Measurements from ENCODE around the gene PCSK1.

The PCSK1 gene
- total RNA-seq = 0 reads per million in 4 experiments

DNA sequence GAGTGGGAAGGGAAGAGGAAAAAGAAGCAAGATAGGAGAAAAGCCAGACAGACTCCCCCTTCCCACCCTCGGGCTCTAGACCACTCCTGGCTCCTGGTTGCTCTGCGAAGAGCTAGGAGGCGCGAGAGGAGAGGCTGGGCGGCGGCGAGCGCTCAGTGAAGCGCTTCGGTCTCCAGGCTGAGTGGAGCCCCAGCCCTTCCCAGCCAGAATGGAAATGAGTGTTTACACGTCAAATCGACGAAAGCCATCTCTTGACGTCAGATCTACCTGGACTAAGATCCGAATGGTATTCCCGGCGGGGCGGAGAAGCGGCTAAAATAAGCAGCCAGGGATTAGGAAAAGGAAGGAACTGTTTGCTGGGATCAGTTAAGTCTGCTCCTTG, at the start of gene PCSK1:
TSS of gene PCSK1 (minus strand) at position 183 of the 382 bp plus-strand sequence. CDS start 206 bp downstream, outside the sequence.
- no peak for DNase-seq

DNA sequence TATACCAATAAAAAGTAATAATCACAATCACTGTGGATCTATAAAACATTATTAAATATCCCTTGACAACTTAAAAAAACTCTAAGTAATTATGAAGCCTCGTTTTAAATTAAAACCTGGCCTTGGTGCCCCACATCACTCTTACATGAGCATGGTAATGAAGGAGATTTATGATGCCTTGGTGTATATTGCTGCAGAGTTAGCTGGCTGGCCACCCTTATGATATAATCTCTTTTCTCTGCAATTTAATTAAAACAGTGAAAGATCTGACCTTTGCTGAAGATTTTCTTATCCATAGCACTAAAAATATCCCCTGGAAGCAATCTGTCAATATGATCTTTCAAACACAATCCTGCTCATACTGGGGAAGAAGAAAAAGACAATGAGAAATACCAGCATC, 48.8 kb upstream of the PCSK1 start:
- DNase-seq = no peak

DNA sequence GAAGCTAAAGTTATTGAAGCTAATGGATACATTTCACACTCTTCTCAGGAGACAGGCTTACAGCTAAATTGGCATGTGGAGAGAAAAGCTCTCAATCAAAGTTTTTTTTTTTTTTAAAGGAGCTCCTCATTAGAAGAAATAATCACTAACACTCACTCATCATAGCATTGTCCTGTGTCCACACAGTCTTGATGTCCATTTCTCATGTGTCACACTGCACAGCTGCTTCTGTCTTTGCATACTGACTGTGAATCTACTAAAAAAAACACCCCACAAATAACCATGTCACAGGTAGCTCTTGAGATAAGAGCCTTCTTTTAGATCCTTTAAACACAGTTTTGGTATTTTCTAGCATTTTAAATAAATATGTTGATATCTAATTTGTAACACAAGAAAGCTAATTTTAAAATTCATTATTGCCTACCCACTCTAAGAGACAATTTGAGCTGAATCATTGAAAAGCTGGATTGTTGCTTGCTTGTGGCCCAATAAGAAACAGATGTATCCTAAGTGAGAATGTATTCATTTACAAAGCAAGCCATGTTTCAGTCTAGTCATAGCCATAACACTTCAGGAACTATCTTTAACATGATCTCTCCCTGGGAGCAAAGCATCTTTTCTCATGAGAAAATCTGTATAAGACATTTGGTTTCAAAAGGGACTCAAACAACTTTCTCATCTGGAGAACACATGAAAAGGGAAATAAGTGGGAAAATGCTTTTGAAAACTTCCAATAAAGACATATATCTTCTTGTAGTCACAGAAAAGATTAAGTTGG, 48.1 kb upstream of the PCSK1 start:
- DNase-seq = no peak

DNA sequence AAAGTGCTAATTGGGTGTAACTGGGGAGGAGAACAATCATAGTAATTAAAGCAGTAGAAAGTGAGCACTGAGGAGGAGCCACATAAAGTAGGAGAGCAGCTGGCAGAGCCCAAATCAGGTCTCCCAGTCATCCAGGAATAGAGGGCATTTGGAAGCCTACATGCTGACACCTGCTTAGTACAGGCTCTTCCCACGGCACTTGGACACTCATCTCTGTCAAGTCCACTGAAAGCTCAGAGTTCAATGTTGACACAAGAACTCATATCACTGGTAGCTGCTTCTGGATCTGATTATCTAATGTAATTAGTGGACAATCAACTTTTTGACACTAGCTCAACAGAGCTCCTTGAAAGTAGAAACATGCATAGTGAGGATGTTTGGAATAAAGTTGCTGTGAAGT, 45.9 kb upstream of the PCSK1 start:
- DNase-seq = no peak

DNA sequence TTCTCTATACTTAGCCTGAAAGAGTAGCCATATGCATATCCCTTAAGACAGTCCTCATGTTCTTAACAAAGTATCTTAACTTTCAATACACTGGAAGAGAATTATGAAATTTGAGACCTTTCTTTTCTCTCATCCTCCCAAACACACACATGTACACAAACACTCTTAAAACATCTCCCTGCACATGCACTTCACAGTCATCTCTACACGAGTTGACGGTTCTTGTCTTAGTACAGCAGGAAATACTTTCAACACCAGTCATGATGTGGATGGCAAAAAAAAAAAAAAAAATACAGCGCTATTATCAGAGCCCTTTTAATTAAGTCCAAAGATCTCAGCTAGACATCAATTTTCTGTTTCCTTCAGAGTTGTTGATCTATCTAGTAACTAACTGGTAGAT, 43.6 kb upstream of the PCSK1 start:
- DNase-seq = no peak

DNA sequence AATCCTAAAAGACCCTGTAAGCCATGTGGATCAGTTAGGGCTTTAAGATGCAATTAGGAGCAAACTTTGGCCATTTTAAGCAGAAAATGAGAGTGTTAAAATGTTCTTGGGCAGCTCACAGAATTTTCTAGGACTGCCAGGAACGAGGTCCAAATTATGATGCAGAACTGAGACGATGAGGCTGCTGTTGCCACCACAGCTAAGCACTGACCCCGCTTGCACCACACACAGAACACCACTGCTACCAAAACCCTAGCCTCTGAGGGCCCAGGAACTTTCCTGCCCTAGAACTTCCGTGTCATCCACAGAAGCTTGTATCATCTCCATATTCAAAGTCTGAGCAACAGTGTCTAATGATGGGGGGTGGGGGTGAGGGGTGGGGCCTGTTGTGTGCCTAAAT, 41.0 kb upstream of the PCSK1 start:
- no peak for DNase-seq

DNA sequence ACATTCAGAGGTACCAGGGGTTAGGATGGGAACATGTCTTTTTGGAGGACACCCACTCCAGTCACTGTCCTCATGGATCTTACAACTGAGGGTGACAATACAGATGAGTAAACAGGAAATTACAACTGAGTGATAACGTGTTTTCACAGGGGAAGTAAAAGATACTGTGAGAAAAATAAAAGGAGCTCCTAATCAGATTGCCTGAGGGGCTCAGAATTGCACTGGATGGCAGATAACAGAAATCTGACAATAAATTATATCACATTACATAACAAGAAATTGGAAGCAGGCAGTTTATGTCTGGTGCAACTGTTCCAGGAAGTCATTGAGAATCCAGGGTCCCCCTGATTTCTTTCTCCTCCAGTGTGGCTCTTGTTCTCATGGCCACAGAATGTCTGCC, 40.1 kb upstream of the PCSK1 start:
- DNase-seq = no peak

DNA sequence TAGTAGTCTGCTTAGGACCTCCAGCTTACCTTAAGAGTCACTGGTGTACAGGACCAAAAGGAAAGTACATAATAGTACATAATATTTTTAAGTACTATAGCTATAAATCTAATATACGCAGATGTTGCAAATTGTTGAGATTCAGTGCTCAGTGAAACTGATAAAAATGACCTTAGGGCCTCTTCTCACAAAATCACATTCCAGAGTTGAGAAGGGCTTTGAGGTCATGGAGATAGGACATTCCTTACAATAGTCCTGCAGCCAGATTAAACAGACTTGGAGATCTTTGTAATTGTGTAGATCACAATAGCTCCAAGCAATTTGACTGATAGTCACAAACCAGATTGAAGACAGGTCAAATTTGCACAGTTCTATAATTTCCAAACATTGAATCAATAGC, 37.7 kb upstream of the PCSK1 start:
- no peak for DNase-seq

DNA sequence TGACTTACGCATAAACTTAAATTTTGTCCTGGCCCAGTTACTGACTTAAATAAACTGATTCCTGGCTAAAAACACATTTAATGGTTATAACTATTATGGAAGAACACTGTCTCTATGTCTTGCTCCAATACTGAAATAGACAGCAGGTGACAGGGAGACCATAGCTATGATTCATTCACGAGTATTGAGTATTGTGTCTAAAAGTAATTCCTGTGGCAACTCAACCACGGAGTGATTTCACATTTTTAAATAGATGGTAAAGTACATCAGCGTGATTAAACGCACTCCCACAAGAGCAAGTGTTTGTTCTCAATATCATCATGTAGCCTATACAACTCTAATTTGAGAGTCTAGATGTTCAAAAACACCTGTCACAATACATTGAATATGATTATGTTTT, 35.9 kb upstream of the PCSK1 start:
- DNase-seq = no peak

DNA sequence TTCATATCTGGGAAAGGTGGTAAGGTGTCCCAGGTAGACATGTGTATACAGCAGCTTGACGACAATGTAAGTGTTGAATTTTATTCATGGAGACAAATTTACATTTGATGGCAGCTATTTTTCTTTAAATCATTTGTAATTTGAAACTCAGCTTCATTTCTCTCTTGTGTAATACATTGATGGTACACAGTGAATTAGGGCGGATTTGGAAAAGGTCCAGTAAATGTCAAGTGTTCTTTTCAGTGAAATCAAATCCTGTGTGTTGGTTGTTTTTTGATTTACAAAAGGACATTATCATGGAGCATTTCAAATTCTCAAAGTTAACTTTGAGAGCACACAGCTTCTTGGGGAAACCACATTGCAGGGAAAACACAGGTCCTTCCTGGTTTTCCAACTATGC, 30.0 kb upstream of the PCSK1 start:
- no peak for DNase-seq

DNA sequence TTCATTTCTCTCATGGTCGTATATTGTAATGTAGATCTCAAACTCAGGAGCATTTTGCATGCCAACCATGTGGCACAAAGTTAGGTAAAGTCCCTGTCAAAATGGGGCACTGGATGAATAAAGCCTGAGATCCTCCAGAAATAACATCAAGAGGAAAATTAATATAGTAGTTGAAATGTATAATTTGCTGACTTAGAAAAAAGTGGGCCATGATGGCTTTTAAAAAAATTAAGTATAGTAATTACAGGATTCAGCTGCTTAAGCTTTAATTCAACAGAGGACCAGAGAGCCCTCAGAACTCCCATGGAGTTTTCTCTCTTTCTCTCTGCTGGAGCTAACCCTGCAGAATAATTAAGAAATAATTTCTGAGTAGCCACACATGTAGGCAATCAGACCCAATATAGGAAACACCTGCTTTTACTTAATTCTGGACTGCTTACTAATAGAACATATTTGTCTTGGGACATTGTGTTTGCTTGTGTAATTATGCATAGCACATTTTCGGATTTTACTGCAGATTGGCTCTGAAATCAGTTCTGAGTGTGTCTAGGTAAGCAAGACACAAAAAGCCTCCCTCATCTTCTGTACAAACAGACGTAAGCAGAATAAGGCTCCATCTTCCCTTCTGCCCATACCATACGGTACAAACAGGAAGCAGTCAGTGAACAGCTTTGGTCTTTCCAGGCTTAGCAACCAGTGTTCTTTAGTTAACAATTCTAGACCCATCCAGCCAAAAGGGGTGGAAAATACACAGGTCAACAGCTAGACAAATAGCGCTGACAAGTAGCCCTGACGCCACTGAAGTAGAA, 26.5 kb upstream of the PCSK1 start:
- no peak for DNase-seq

DNA sequence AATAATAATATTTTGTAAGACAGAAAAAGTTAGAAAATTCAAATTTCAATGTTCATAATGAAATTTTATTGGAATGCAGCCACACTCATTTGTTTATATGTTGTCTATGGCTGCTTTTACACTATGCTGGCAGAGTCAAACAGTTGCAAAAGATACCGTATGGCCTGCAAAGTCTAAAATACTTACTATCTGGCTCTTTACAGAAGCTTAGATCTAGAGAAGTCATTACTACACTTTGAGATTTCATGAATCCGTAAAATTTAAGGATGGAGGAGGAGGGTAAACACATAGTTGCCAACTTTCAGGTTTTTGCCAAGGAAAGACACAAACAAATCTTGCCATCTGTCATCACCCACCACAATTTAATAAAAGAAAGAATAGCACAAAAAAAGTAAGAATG, 25.1 kb upstream of the PCSK1 start:
- no peak for DNase-seq

DNA sequence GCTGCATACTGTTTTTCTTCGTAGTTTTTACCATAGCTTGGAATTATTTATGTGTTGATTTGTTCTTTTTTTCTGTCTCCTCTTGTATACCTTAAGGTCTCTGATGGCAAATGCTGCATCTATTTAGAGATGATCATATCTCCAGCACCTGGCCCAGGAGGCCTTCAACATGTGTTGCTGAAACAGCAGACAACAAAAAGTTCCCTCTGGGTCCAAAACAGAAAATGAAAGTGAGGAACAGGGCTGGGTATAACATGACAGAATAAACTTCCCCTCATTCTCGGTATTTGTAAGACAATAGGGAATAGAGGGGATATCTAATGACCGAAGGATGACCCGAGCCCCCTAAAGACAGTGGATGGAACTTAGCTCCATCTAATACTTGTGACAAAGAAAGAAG, 22.7 kb upstream of the PCSK1 start:
- no peak for DNase-seq

DNA sequence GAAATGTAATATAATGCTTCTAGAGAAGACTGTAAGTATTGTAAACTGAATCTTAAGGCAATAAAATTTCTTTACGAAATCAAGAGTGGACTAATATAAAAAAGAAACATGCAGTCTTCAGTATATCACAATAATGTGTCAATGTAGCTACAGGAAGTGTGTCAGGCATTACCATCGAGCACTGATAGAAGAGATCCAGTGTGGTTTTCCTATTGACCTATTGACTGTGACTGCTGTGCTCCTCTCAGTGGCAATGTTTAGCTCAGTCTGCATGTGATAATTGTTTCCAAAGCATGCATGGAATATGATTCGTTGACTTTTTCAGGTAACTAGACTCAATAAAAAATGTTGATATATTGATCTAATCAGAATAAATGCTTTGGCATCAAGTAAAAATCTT, 20.3 kb upstream of the PCSK1 start:
- no peak for DNase-seq

DNA sequence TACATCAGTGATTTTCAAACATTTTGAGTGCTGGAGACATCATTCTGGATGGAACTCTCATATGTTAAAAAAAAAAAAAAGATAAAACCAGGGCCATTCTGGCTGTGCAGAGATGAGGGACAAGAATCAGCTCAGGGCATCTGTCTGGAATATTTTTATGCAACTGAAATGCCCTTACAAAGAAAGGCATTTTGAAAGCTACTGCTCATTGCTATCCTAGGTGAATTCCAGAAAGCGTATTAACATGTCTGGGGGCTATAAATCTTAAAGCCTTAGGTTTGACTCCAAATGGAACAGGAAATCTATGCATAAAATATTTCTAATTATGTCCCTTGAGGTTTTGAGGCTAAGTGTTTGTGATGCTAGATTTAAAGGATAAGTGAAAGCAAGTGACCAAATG, 14.9 kb upstream of the PCSK1 start:
- no peak for DNase-seq

DNA sequence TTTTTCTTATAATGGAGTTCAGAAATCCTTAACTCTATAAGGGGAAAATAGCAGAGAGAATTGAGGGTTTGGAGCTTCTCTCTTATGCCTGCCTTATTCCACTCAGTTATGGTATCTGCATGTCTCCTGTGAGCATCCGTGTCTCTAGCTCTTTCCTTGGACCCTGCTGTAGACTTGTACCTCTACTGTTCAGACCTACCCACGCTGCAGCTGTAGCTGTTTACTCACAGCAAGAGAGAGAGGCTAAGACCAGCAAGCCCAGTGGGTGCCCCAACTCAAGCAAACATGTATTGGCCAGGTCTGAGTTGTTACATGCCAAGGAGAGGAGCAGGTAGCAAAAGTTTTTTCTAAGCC, 7.1 kb upstream of the PCSK1 start:
- DNase-seq = no peak

DNA sequence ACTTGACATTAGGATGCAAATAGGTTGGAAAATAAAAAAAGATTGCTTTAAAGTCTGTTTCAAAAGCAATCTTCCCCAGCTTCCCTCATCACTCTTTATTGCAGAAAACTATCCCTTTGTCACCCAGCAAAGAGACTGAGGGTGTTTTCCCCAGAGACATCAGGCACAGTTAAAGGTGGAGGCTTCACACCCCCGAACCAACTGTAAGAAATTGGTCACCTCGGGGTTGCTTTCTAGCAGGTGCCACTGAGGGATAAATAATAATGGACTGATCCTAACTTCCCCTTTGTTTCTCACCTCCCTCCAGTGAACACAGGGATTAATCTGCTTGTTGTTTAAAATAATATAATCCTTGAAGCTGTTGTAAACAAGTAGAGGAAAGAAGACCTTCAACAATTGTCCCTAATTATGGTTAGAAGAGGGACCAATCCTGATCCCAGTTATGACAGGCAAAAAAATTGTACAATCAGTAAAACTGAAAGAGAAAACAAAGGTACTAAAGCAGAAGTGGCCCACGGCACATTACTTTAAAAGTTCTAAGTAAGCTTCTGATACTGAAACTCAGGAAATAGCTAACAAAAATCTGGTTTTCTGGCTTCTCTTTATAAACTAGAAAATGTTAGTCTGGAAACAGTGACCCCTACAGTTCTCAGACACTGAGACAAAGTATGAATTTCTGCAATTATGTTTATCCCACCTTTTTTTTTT, 6.6 kb upstream of the PCSK1 start:
- no peak for DNase-seq

DNA sequence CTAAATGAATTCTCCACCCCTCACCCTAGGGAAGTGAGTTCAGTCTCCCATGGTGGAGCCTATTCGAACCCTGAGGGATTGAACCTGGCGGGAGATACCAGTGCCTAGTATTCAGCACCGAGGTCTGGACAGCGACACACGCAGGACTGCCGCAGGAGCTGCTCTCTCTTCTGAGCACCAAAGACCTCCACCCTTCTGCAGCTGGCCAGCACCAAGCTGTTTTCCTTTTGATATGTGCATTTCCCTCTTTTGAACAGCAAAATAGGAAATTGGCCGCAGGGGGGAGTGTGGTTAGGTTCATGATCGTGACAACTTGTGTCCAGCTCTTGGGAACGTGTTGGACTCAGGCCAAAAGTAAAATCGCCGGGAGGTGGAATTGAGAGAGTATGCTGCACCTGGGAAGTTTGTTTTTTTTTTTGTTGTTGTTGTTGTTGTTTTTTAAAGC, 1.2 kb upstream of the PCSK1 start:
- no peak for DNase-seq

DNA sequence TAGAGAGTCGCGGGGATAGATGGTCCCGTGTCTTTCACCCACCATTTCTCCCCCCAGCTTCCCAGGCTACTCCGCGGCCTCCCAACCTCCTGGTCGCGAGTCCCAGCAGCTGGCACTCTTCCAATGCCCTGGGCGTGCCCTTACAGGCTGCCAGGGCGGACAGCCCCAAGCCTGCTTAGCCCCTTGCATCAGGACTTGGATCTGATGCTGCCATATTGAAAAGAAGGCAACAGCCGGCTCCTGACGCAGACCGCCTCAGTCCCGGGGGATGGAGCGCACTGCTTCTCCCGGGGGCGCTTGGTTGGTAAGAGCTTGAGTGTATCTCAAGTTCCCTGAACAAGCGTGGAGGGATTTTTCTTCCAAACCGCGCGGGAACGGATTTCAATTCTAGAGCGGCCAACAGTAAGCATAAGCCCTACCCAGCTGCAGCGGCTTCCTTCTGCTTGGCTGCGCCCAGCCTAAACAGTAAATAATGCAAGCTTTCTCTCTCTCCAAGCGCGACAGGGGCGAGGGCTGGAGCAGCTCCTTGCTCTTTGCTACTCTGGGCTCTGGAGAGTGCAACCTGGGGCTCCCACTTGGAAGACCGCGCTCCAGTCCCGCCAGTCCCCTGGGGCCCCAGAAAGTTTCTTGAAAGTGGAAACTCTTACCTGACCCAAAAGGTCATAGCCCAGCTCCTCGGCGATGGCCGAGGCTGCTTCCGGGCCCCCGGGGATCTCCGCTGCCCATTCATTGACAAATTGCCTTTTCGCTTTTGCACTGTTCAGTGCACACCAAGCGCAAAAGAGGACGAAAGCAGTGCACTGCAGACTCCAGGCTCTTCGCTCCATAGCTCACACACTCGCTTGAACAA, 607 bp downstream of the PCSK1 start:
- DNase-seq = no peak

DNA sequence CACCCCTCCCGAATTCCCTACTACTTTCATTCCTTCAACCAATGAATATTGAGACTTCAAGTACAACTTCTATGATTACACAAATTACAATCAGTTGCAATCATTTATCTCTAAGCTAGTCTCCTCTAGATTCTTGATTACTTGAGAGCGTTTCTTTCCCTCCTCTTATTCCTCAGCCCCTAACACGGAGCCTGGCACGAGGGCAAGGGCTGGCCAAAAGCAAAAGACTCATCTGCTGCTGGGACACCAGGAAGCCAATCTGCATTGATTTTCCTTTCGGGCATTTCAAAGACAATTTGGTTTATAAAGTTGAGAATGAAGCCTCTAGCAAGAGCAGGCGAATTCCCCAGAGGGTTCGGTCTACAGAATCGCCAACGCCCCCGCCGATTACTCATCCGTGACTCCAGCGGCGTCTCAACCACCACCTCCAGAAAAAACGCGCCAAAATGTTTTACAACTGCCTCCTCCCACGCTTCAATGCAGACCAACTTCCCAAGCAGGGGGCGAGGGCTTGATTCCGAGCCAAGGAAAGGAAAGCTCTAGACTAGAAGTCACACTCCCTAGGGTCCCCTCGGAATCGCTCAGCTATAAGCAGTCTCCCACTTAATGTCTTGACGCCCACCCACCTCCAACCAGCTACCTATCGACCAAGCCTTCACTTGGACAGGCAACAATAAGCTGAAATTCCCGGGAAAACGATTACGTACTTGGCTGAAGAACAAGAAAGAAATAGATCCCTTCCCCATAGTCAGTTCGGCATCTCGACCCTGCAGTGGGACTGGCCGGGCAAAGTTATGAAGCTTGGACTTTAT, 1.5 kb downstream of the PCSK1 start:
- DNase-seq = no peak

DNA sequence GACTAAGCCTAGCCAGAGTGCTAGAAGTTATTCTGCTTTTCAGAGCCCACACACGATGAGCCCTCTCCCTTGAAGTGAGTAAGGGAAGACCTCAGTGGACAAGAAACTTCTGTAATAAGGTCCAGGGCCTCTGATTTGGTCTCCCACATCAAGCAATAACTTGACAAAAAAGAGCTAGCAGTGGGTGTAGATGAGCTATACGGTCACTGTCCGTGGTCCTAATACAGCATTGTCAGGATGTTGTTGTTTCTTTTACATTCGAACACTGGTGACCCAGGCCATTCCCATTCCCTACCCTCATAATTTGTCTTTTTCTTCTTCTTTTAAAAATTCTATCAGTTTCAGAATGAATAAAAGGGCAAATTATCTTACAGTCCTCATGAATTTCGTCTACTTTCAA, 5.2 kb downstream of the PCSK1 start:
- DNase-seq = no peak

DNA sequence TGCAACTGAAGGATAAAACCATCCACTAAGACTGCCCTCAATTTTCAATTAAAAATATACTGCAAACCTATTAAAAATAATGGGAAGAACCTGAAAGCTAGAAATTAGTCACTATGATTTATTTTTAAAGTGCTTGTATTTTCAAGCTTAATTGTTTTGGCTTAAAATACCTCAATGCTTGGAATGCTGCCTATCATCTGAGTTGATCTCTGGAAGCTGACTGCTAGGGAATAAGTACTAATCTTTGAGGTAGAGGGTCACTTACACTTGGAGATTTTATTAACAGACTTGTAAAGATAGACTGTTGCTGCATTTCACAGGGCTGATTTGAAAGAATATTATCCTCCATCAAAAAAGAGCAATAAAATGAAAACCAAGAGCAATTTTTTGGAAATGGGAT, 6.2 kb downstream of the PCSK1 start:
- DNase-seq = no peak
